ENCODE data around the gene GRN.
A peak's percentile ranks its signal among the peaks of the same experiment; 100 is the strongest.
"Not testable (repeated sequence)": the region's sequence is repeated elsewhere in the genome, so short reads cannot be mapped to it uniquely, and the experiment has no call there.

Gene GRN

DNA sequence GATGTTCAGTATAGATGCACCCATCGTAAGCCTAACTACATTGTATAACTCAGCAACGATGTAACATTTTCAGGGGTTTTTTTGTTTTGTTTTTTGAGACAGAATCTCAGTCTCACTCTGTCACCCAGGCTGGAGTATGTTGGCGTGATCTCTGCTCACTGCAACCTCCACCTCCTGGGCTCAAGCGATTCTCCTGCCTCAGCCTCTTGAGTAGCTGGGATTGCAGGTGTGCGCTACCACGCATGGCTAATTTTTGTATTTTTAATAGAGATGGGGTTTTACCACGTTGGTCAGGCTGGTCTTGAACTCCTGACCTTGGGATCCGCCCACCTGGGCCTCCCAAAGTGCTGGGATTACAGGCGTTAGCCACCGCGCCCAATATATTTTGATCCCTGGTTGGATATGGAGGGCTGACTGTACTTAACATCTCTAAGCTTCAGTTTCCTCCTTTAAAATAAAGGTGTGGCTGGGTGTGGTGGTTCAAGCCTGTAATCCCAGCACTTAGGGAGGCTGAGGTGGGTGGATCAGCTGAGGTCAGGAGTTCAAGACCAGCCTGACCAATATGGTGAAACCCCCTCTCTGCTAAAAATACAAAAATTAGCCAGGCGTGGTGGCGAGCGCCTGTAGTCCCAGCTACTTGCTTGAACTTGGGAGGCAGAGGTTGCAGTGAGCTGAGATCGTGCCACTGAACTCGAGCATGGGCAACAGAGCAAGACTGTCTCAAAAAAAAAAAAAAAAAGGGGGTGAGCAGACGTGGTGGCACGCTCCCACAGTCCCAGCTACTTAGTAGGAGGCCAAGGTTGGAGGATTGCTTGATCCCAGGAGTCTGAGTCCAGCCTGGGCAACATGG is 2.3 kb downstream of the GRN start:
- Histone ChIP-seq H3K36me3 (ENCODE audit: control insufficient read depth in 2 of 2, insufficient read depth in 2 of 2, low read length in 2 of 2) (peaks cover 14% of the 10 kb centered on the region in 2 donors), H3K4me1 (ENCODE audit: control insufficient read depth, insufficient read depth, low read length) (peaks cover 18% of the 10 kb centered on the region)
- H3K27me3 ChIP-seq (ENCODE audit: control insufficient read depth in 1 of 2, insufficient read depth in 2 of 2, low read length in 2 of 2); H3K27ac ChIP-seq (ENCODE audit: low read length); H3K4me3 ChIP-seq (ENCODE audit: low read length in 2 of 2); H3K9me3 ChIP-seq (ENCODE audit: control insufficient read depth in 2 of 2, low read length in 2 of 2); H3K9ac ChIP-seq (ENCODE audit: low read length in 2 of 2): not testable (repeated sequence)

GRCh38 chr17:44348234-44348987 is 3.3 kb downstream of the GRN start:
- H3K9me3 ChIP-seq (ENCODE audit: control insufficient read depth in 2 of 2, low read length in 2 of 2) = no peaks in the 10 kb centered on the region
- H3K4me1 ChIP-seq (ENCODE audit: control insufficient read depth, insufficient read depth, low read length) = peaks cover 18% of the 10 kb centered on the region
- no peak overlapping the region for H3K4me3 ChIP-seq (ENCODE audit: low read length in 2 of 2)
- H3K36me3 ChIP-seq (ENCODE audit: control insufficient read depth in 2 of 2, insufficient read depth in 2 of 2, low read length in 2 of 2) = peaks cover 16% of the 10 kb centered on the region in 2 donors
- no peak overlapping the region for H3K27ac ChIP-seq (ENCODE audit: low read length)
- no peaks in the 10 kb centered on the region for H3K27me3 ChIP-seq (ENCODE audit: control insufficient read depth in 1 of 2, insufficient read depth in 2 of 2, low read length in 2 of 2)
- H3K9ac ChIP-seq (ENCODE audit: low read length in 2 of 2) = no peak overlapping the region

- Histone ChIP-seq H3K9ac (ENCODE audit: low read length in 2 of 2) (no peak overlapping the region), H3K4me3 (ENCODE audit: low read length in 2 of 2) (no peak overlapping the region), H3K9me3 (ENCODE audit: control insufficient read depth in 2 of 2, low read length in 2 of 2) (no peaks in the 10 kb centered on the region), H3K36me3 (ENCODE audit: control insufficient read depth in 2 of 2, insufficient read depth in 2 of 2, low read length in 2 of 2) (peaks cover 16% of the 10 kb centered on the region in 2 donors), H3K4me1 (ENCODE audit: control insufficient read depth, insufficient read depth, low read length) (peaks cover 18% of the 10 kb centered on the region), H3K27me3 (ENCODE audit: control insufficient read depth in 1 of 2, insufficient read depth in 2 of 2, low read length in 2 of 2) (no peaks in the 10 kb centered on the region), H3K27ac (ENCODE audit: low read length) (no peak overlapping the region)
Observed at GRCh38 chr17:44348988-44349364, 3.9 kb downstream of the GRN start.

GRCh38 chr17:44349553-44350070 is 4.5 kb downstream of the GRN start:
- Histone ChIP-seq H3K9me3 (ENCODE audit: control insufficient read depth in 2 of 2, low read length in 2 of 2) (no peaks in the 10 kb centered on the region), H3K36me3 (ENCODE audit: control insufficient read depth in 2 of 2, insufficient read depth in 2 of 2, low read length in 2 of 2) (peaks cover 16% of the 10 kb centered on the region in 2 donors), H3K27ac (ENCODE audit: low read length) (no peak overlapping the region), H3K4me1 (ENCODE audit: control insufficient read depth, insufficient read depth, low read length) (peaks cover 13% of the 10 kb centered on the region), H3K9ac (ENCODE audit: low read length in 2 of 2) (no peak overlapping the region), H3K4me3 (ENCODE audit: low read length in 2 of 2) (no peak overlapping the region), H3K27me3 (ENCODE audit: control insufficient read depth in 1 of 2, insufficient read depth in 2 of 2, low read length in 2 of 2) (no peaks in the 10 kb centered on the region)

DNA sequence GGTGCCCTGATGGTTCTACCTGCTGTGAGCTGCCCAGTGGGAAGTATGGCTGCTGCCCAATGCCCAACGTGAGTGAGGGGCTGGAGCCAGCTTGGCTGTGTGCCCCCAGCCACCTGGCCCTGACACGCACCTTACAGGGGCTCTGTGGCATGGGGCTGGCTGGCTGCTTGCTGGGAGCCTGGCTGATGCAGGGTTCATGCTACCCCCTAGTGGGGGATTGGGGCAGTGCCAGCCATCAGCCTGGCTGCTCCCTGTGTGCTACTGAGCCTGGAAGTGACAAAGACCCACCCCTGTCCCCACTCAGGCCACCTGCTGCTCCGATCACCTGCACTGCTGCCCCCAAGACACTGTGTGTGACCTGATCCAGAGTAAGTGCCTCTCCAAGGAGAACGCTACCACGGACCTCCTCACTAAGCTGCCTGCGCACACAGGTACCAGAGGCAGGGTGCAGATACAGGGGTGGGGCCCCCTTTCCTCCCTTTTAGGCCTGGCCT is 5.7 kb downstream of the GRN start:
- H3K36me3 ChIP-seq (ENCODE audit: control insufficient read depth in 2 of 2, insufficient read depth in 2 of 2, low read length in 2 of 2) = peaks cover 16% of the 10 kb centered on the region in 2 donors
- H3K9ac ChIP-seq (ENCODE audit: low read length in 2 of 2) = no peak overlapping the region
- no peaks in the 10 kb centered on the region for H3K27me3 ChIP-seq (ENCODE audit: control insufficient read depth in 1 of 2, insufficient read depth in 2 of 2, low read length in 2 of 2)
- H3K4me3 ChIP-seq (ENCODE audit: low read length in 2 of 2) = no peak overlapping the region
- H3K9me3 ChIP-seq (ENCODE audit: control insufficient read depth in 2 of 2, low read length in 2 of 2) = no peaks in the 10 kb centered on the region
- no peak overlapping the region for H3K27ac ChIP-seq (ENCODE audit: low read length)
- peaks cover 8% of the 10 kb centered on the region for H3K4me1 ChIP-seq (ENCODE audit: control insufficient read depth, insufficient read depth, low read length)

GRCh38 chr17:44351464-44351863 is 6.4 kb downstream of the GRN start:
- Histone ChIP-seq H3K9me3 (ENCODE audit: control insufficient read depth in 2 of 2, low read length in 2 of 2) (no peaks in the 10 kb centered on the region), H3K36me3 (ENCODE audit: control insufficient read depth in 2 of 2, insufficient read depth in 2 of 2, low read length in 2 of 2) (peaks cover 16% of the 10 kb centered on the region in 2 donors), H3K4me1 (ENCODE audit: control insufficient read depth, insufficient read depth, low read length) (peaks cover under 1% of the 10 kb centered on the region), H3K9ac (ENCODE audit: low read length in 2 of 2) (no peak overlapping the region), H3K27ac (ENCODE audit: low read length) (no peak overlapping the region), H3K4me3 (ENCODE audit: low read length in 2 of 2) (no peak overlapping the region), H3K27me3 (ENCODE audit: control insufficient read depth in 1 of 2, insufficient read depth in 2 of 2, low read length in 2 of 2) (no peaks in the 10 kb centered on the region)

GRCh38 chr17:44351961-44352827 is 7.1 kb downstream of the GRN start:
- no peaks in the 10 kb centered on the region for H3K27me3 ChIP-seq (ENCODE audit: control insufficient read depth in 1 of 2, insufficient read depth in 2 of 2, low read length in 2 of 2)

DNA sequence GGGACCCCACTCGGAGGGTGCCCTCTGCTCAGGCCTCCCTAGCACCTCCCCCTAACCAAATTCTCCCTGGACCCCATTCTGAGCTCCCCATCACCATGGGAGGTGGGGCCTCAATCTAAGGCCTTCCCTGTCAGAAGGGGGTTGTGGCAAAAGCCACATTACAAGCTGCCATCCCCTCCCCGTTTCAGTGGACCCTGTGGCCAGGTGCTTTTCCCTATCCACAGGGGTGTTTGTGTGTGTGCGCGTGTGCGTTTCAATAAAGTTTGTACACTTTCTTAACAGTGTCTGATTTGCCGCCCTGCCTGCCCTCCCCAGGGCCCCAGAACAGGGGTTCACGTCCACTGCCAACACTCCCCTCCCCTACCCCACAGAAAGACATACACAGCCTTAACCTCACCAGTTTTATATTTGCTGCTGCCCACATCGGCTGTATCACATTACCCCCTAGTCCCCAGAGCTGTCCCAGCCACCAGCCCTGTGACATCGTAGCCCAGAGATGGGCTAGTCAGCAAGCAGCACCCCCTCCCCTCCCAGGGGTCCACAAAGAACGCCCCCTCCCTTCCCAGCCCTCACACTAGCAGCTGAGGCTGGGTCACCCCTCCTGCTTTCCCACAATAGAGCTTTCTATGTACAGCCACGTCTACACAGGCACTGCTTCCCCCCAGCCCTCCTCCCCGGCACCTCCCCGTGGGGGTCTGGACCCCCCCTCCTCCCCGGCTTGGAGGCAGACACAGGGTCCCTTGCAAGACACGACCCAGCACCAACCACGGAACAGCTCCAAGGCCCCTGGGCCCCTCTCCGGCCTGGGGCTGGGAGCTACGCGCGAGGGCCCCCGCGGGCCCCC is 7.9 kb downstream of the GRN start:
- Histone ChIP-seq H3K27me3 (ENCODE audit: control insufficient read depth in 1 of 2, insufficient read depth in 2 of 2, low read length in 2 of 2) (no peaks in the 10 kb centered on the region), H3K4me3 (ENCODE audit: low read length in 2 of 2) (peak overlapping the region in 1 of 2 donors; percentile 66), H3K9me3 (ENCODE audit: control insufficient read depth in 2 of 2, low read length in 2 of 2) (no peaks in the 10 kb centered on the region), H3K27ac (ENCODE audit: low read length) (no peak overlapping the region), H3K4me1 (ENCODE audit: control insufficient read depth, insufficient read depth, low read length) (no peaks in the 10 kb centered on the region), H3K36me3 (ENCODE audit: control insufficient read depth in 2 of 2, insufficient read depth in 2 of 2, low read length in 2 of 2) (peaks cover 16% of the 10 kb centered on the region in 2 donors), H3K9ac (ENCODE audit: low read length in 2 of 2) (peak overlapping the region in 1 of 2 donors; percentile 41)

More at GRCh38 chr17:44351961-44352827, 7.1 kb downstream of the GRN start:
- Histone ChIP-seq H3K4me3 (ENCODE audit: low read length in 2 of 2) (no peak overlapping the region), H3K27ac (ENCODE audit: low read length) (no peak overlapping the region), H3K9me3 (ENCODE audit: control insufficient read depth in 2 of 2, low read length in 2 of 2) (no peaks in the 10 kb centered on the region), H3K4me1 (ENCODE audit: control insufficient read depth, insufficient read depth, low read length) (no peaks in the 10 kb centered on the region), H3K9ac (ENCODE audit: low read length in 2 of 2) (no peak overlapping the region), H3K36me3 (ENCODE audit: control insufficient read depth in 2 of 2, insufficient read depth in 2 of 2, low read length in 2 of 2) (peaks cover 16% of the 10 kb centered on the region in 2 donors)

DNA sequence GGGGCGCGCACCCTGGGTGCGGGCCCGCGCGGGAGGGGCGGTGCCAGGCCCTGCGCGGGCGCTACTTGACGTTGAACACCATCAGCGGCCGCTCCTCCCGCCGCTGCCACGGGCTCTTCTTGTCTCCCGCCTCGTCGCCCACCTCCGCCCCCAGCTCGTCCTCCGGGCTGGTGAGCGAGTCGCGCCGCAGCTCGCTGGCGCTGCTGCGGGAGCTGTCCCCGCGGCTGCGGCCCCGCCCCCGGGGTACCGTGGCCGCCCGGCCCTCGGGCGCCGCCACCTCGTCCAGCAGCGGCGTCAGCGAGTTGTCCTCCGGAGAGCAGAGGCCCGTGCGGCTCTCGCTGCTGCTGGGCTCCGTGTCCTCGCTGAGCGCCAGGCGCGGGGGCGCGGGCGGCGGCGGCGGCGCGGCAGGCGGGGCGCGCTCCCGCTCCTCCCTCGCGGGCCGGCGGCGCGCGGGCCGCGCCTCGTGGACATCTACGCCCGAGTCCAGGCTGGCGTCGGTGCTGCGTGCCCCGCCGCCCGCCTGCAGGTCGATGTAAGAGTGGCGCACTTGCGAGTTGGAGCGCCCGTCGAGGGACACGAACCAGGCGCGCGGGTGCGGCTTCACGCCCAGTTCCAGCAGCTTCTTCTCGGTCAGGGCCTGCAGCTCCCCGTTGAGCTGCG is 8.7 kb downstream of the GRN start:
- Histone ChIP-seq H3K27ac (ENCODE audit: low read length) (no peak overlapping the region), H3K9ac (ENCODE audit: low read length in 2 of 2) (peak overlapping the region in 1 of 2 donors; percentile 41), H3K36me3 (ENCODE audit: control insufficient read depth in 2 of 2, insufficient read depth in 2 of 2, low read length in 2 of 2) (peaks cover 16% of the 10 kb centered on the region in 2 donors), H3K4me1 (ENCODE audit: control insufficient read depth, insufficient read depth, low read length) (no peaks in the 10 kb centered on the region), H3K4me3 (ENCODE audit: low read length in 2 of 2) (peak overlapping the region in 1 of 2 donors; percentile 66), H3K27me3 (ENCODE audit: control insufficient read depth in 1 of 2, insufficient read depth in 2 of 2, low read length in 2 of 2) (no peaks in the 10 kb centered on the region), H3K9me3 (ENCODE audit: control insufficient read depth in 2 of 2, low read length in 2 of 2) (no peaks in the 10 kb centered on the region)

Data from stomach smooth muscle (tissue), 2 donors.